Psoas muscle (tissue), 8 donors: Measurements from ENCODE around the gene EFCAB10. TPM values are rescaled to one million over a fixed set of nuclear protein-coding genes. Genes with fewer than 3 reads are reported as not detected.

Experiments
- ATAC-seq, 4 donors: fragments of 200-7000 bp; cut with Tn5 transposase; one replicate each; pipeline ENCODE4 v1.9.1; 2020; ENCODE audit warnings: moderate library complexity in 3 of 4, mild to moderate bottlenecking in 2 of 4
- DNase-seq, 2 donors: peaks; one replicate each; pipeline ENCODE4 v3.0.0-alpha.2; 2020
- H3K27ac ChIP-seq: fragments of 200-600 bp; one replicate; pipeline ENCODE4 v1.8.0; 2022
- H3K27me3 ChIP-seq, 3 donors: fragments of 200-600 bp in 1 of 3; one replicate each; pipeline versions ENCODE4 v1.6.1 to v1.8.0; 2013 to 2022; ENCODE audit warnings: low read length in 2 of 3, mild to moderate bottlenecking in 2 of 3, moderate library complexity in 1 of 3; ENCODE audit not compliant: insufficient read depth in 3 of 3
- H3K36me3 ChIP-seq, 2 donors: fragments of 200-600 bp in 1 of 2; one replicate each; pipeline versions ENCODE4 v1.6.1 to v1.8.0; 2013 to 2022; ENCODE audit warnings: low read depth in 1 of 2, mild to moderate bottlenecking in 1 of 2, moderate library complexity in 1 of 2; ENCODE audit not compliant: insufficient read depth in 1 of 2
- H3K4me1 ChIP-seq: fragments of 200-600 bp; one replicate; pipeline ENCODE4 v1.8.0; 2022
- H3K4me3 ChIP-seq: fragments of 200-600 bp; one replicate; pipeline ENCODE4 v1.8.0; 2022; ENCODE audit warnings: mild to moderate bottlenecking
- H3K9me3 ChIP-seq: fragments of 200-600 bp; one replicate; pipeline ENCODE4 v1.8.0; 2022
- WGBS, 3 donors: extraction: QIAGEN DNeasy Blood & Tissue Kit; methylation state at CpG; one replicate each; pipeline versions ENCODE4 v1.1.6 to v1.1.7; 2013; 5-methylcytosine and 5-hydroxymethylcytosine counted together
- intact Hi-C, 2 donors: fragments of 100-400 bp; cut with DNase I; formaldehyde crosslinking; loops; one replicate each; pipeline versions ENCODE4 v1.11.0 to v1.14.2; 2022
- polyA plus RNA-seq, 3 donors: library from polyadenylated mRNA; stranded (reverse); fragments of 200-250 nt; gene quantifications; one replicate each; pipeline ENCODE4 v1.2.3, GENCODE V29; 2013
- total RNA-seq, 4 donors: library from RNA; stranded (reverse); fragmentation: NEBNext Ultra II Directional in 2 of 4; extraction: Animal tissue kit (Norgen Biotek cat#: 25700) in 2 of 4; gene quantifications; one replicate each; pipeline versions ENCODE4 v1.2.1 to v1.2.4, GENCODE V29; 2021 to 2023
- TF ChIP-seq, protein P1 (sequence below): fragments of 200-600 bp; IDR thresholded peaks from one replicate; pipeline ENCODE4 v1.8.0; 2022; ENCODE audit warnings: antibody characterized with exemption
- donor health status: healthy with polysubstance abuse.
- donor health status: DM: no; HTN: no; CAD: no; lungs with moderate emphysema.
- donor health status: Bipolar disorder and iron deficiency.
- donor health status: healthy.
- donor health status: DM: yes; HTN: yes; CAD: no.
- donor health status: DM: no; HTN: no; CAD: no.
- donor health status: DM: no; HTN: no; CAD: no.
- donor health status: DM: yes; HTN: yes; CAD: no.

EFCAB10 gene
- total and polyA plus RNA-seq, 7 donors: not detected

DNA sequence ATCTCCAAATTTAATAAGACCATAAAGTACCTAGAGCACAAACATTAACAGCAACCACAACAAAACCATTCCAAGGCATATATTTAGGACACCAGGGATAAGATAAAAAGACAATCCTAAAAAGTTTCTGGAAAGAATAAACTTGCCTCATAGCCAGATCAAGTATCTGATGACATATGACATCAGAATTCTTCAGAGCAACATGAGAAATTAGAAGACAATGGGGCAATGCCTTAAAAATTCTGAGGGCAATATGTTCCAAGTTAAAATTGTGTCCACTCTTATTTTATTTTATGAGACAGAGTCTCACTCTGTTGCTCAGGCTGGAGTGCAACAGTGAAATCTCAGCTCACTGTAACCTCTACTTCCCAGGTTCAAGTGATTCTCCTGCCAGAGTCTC lies 2.8 kb downstream of the EFCAB10 start:
- TF ChIP-seq, protein P1, sequence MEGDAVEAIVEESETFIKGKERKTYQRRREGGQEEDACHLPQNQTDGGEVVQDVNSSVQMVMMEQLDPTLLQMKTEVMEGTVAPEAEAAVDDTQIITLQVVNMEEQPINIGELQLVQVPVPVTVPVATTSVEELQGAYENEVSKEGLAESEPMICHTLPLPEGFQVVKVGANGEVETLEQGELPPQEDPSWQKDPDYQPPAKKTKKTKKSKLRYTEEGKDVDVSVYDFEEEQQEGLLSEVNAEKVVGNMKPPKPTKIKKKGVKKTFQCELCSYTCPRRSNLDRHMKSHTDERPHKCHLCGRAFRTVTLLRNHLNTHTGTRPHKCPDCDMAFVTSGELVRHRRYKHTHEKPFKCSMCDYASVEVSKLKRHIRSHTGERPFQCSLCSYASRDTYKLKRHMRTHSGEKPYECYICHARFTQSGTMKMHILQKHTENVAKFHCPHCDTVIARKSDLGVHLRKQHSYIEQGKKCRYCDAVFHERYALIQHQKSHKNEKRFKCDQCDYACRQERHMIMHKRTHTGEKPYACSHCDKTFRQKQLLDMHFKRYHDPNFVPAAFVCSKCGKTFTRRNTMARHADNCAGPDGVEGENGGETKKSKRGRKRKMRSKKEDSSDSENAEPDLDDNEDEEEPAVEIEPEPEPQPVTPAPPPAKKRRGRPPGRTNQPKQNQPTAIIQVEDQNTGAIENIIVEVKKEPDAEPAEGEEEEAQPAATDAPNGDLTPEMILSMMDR: no peak

DNA sequence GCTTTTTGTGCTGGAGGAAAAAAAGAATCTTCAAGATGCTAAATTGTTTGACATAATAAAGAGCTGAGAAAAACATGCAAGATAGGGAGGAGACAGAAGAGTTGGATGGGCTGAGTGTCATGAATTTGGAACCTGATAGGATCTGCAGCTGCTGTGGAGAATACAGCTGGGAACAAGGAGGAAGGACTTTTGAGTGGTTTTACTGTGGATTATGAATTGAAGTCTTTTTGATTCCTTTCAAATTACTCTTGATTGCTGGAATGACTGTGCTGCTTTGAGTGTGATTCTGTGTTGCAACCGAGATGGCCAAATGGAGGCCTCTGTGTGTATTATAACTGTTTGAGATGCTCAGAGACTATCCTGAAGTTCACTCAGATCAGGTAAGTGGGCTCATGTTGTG lies 4.0 kb downstream of the EFCAB10 start:
- no peak overlapping the region for H3K4me3 ChIP-seq
- DNase-seq (no peak), ATAC-seq (no peak)
- peaks cover 0 to 4% (median 3%) of the 10 kb centered on the region in 3 donors for H3K27me3 ChIP-seq
- no peaks in the 10 kb centered on the region for H3K9me3 ChIP-seq
- 27 to 55% (median 41%) methylated on average over 1 of the region's 1 CpG for WGBS, 3 donors
- TF ChIP-seq, protein P1: no peak
- H3K27ac ChIP-seq: no peak overlapping the region
- no peaks in the 10 kb centered on the region for H3K36me3 ChIP-seq
- no peaks in the 10 kb centered on the region for H3K4me1 ChIP-seq
- intact Hi-C loops: no loop called here

More for the DNA sequence above, 2.8 kb downstream of the EFCAB10 start:
- intact Hi-C loops: no loop called here
- H3K9me3 ChIP-seq: no peaks in the 10 kb centered on the region
- ATAC-seq (no peak), DNase-seq (no peak)
- peaks cover 0 to 4% (median 3%) of the 10 kb centered on the region in 3 donors for H3K27me3 ChIP-seq
- no peaks in the 10 kb centered on the region for H3K36me3 ChIP-seq
- H3K27ac ChIP-seq: no peak overlapping the region
- no peak overlapping the region for H3K4me3 ChIP-seq
- no peaks in the 10 kb centered on the region for H3K4me1 ChIP-seq

DNA sequence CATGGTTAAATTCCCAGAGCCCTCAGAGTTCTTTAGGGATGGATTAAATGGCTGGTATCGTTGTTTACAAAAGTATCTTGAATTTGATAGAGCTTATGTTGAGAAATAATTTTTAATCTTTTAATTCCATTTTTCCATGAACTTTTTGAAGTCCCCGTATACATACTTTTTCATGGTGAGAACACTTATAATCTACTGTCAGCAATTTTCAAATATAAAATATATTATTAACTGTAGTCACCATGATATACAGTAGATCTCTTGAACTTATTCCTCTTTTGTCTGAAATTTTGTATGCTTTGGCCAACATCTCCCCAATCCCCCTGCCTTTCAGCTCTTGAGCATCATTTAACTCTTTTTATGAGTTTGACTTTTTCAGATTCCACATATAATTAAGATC lies 9.4 kb downstream of the EFCAB10 start:
- ATAC-seq (no peak), DNase-seq (no peak)
- intact Hi-C loops: no loop called here
- Histone ChIP-seq H3K4me1 (no peaks in the 10 kb centered on the region), H3K27me3 (no peaks in the 10 kb centered on the region), H3K36me3 (peaks cover 0 to 28% of the 10 kb centered on the region in 2 donors), H3K4me3 (no peak overlapping the region), H3K9me3 (no peaks in the 10 kb centered on the region), H3K27ac (no peak overlapping the region)
- WGBS, 3 donors: 87 to 88% (median 87%) methylated on average over 2 of the region's 2 CpGs
- TF ChIP-seq, protein P1: no peak

DNA sequence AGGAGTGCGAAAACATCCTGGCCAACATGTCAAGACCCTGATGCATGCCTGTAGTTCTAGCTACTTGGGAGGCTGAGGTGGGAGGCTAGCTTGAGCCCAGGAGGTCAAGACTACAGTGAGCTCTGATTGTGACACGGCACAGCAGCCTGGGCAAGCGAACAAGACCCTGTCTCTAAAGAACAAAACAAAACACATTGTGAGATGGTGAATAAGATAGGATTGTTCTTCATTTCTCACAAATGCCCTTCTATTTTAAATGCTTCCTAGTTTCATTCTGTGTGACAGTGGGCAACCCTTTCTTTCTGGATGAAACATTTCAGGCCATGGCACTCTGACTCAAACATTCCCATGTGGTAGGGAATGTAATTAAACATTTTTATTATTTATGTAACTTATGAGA lies 13.5 kb downstream of the EFCAB10 start:
- intact Hi-C loops: no loop called here
- H3K4me3 ChIP-seq: no peak overlapping the region
- H3K36me3 ChIP-seq: peaks cover 0 to 68% of the 10 kb centered on the region in 2 donors
- ATAC-seq: no peak
- H3K27me3 ChIP-seq: no peaks in the 10 kb centered on the region
- TF ChIP-seq, protein P1: no peak
- WGBS, 3 donors: 95 to 98% (median 97%) methylated on average over 3 of the region's 3 CpGs
- H3K9me3 ChIP-seq: no peaks in the 10 kb centered on the region
- no peaks in the 10 kb centered on the region for H3K4me1 ChIP-seq
- no peak for DNase-seq
- H3K27ac ChIP-seq: no peak overlapping the region

DNA sequence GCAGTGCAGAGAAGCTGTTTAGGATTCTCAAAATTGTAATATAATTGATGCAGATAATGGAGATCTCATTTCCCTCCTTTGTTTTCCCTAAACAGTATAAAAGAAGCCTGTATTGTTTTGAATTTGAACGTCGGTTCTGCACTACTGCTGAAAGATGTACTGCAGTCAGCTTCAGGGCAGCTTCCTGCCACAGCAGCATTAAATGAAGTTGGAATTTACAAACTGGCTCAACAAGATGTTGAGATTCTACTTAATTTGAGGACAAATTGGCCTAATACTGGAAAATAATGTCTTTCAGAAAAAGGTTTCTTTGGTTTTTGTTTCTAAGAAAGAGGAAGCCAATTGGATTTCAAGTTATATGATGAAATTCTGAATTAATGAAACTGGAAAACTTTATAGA lies 14.3 kb downstream of the EFCAB10 start:
- intact Hi-C loops: no loop called here
- ATAC-seq (no peak), DNase-seq (no peak)
- 68 to 74% (median 74%) methylated on average over 2 of the region's 2 CpGs for WGBS, 3 donors
- peaks cover 2 to 76% of the 10 kb centered on the region in 2 donors for H3K36me3 ChIP-seq
- H3K27ac ChIP-seq: no peak overlapping the region
- no peaks in the 10 kb centered on the region for H3K9me3 ChIP-seq
- no peak overlapping the region for H3K4me3 ChIP-seq
- TF ChIP-seq, protein P1: no peak
- no peaks in the 10 kb centered on the region for H3K4me1 ChIP-seq
- H3K27me3 ChIP-seq: no peaks in the 10 kb centered on the region
